Stimulated activated CD8-positive, alpha-beta memory T cell treated with anti-CD3 and anti-CD28 coated beads, Interleukin-15, amount 100 ng/mL, for 1 hour (primary cell): Measurements from ENCODE around the gene CTSC.
"Not testable (repeated sequence)": the region's sequence is repeated elsewhere in the genome, so short reads cannot be mapped to it uniquely, and the experiment has no call there.

Experiments
- DNase-seq: peaks from one replicate; pipeline ENCODE4 v3.0.0-alpha.2; 2020; ENCODE audit warnings: low read depth

Gene CTSC

GRCh38 chr11:88352139-88352538 lies 14.6 kb upstream of the CTSC start:
- DNase-seq: no peak

GRCh38 chr11:88348870-88349269 lies 11.3 kb upstream of the CTSC start:
- no peak for DNase-seq

- no peak for DNase-seq
Measured at GRCh38 chr11:88345949-88346348, 8.4 kb upstream of the CTSC start.

GRCh38 chr11:88345408-88345807 lies 7.9 kb upstream of the CTSC start:
- DNase-seq: no peak

- no peak for DNase-seq
Measured at GRCh38 chr11:88344869-88345268, 7.3 kb upstream of the CTSC start.

- DNase-seq: no peak
Measured at GRCh38 chr11:88341522-88342251, 4.2 kb upstream of the CTSC start.

GRCh38 chr11:88340366-88340935 lies 2.9 kb upstream of the CTSC start:
- DNase-seq: no peak

GRCh38 chr11:88337987-88338668 lies 592 bp upstream of the CTSC start:
- DNase-seq: no peak

GRCh38 chr11:88335284-88335683 lies 2.3 kb downstream of the CTSC start:
- no peak for DNase-seq

- DNase-seq: no peak
Measured at GRCh38 chr11:88333862-88334261, 3.7 kb downstream of the CTSC start.

GRCh38 chr11:88332851-88333250 lies 4.7 kb downstream of the CTSC start:
- no peak for DNase-seq

GRCh38 chr11:88330826-88331428 lies 6.6 kb downstream of the CTSC start:
- no peak for DNase-seq

GRCh38 chr11:88329563-88330250 lies 7.8 kb downstream of the CTSC start:
- no peak for DNase-seq

GRCh38 chr11:88327462-88328143 lies 9.9 kb downstream of the CTSC start:
- DNase-seq: no peak

GRCh38 chr11:88327061-88327460 lies 10.5 kb downstream of the CTSC start:
- DNase-seq: no peak

- DNase-seq: no peak
Measured at GRCh38 chr11:88326099-88326498, 11.4 kb downstream of the CTSC start.

GRCh38 chr11:88324562-88325345 lies 12.8 kb downstream of the CTSC start:
- no peak for DNase-seq

- DNase-seq: not testable (repeated sequence)
Measured at GRCh38 chr11:88322881-88323280, 14.7 kb downstream of the CTSC start.

GRCh38 chr11:88321412-88321811 lies 16.1 kb downstream of the CTSC start:
- not testable (repeated sequence) for DNase-seq

GRCh38 chr11:88320149-88320559 lies 17.4 kb downstream of the CTSC start:
- DNase-seq: no peak

- DNase-seq: no peak
Measured at GRCh38 chr11:88318017-88318416, 19.5 kb downstream of the CTSC start.
